Stimulated activated memory B cell treated with anti-CD40 and anti-IgM and Interleukin-4, amounts not matched to agents 10 μg/mL and 1 μg/mL and 100 μg/mL, for 72 hours (primary cell): ENCODE data around the gene CLDN15.
"Not testable (repeated sequence)": the region's sequence is repeated elsewhere in the genome, so short reads cannot be mapped to it uniquely, and the experiment has no call there.

ENCODE experiments used
- ATAC-seq: fragments of 150-1000 bp; cut with Tn5 transposase; 2 replicates; pipeline ENCODE4 v1.10.0; 2021
- H3K27ac Mint-ChIP-seq: one replicate; pipeline ENCODE4 v1.8.0; 2022; ENCODE audit warnings: mild to moderate bottlenecking, mixed read lengths
- H3K27me3 Mint-ChIP-seq: one replicate; pipeline ENCODE4 v1.8.0; 2022; ENCODE audit warnings: mixed read lengths
- H3K36me3 Mint-ChIP-seq: one replicate; pipeline ENCODE4 v1.8.0; 2022; ENCODE audit warnings: mixed read lengths
- H3K4me1 Mint-ChIP-seq: one replicate; pipeline ENCODE4 v1.8.0; 2022; ENCODE audit warnings: mixed read lengths
- H3K4me3 Mint-ChIP-seq: one replicate; pipeline ENCODE4 v1.8.0; 2022; ENCODE audit warnings: mild to moderate bottlenecking, moderate library complexity, mixed read lengths
- H3K9me3 Mint-ChIP-seq: one replicate; pipeline ENCODE4 v1.8.0; 2022; ENCODE audit warnings: mixed read lengths

CLDN15 gene

GRCh38 chr7:101237206-101238067 is at the start of gene CLDN15:
CLDN15 (minus strand) TSS chr7:101237802; CDS start chr7:101237581, 221 bp downstream.
- no peak for ATAC-seq
- Mint-ChIP-seq H3K36me3 (peaks cover 26% of the 10 kb centered on the region), H3K9me3 (no peaks in the 10 kb centered on the region), H3K4me1 (peaks cover 4% of the 10 kb centered on the region), H3K4me3 (no peak within 1 kb of the TSS), H3K27ac (no peak within 1 kb of the TSS), H3K27me3 (no peaks in the 10 kb centered on the region)

GRCh38 chr7:101287032-101287431 is 49.4 kb upstream of the CLDN15 start:
- Mint-ChIP-seq H3K27me3 (peaks cover 11% of the 10 kb centered on the region), H3K27ac (no peak overlapping the region), H3K4me1 (peaks cover 30% of the 10 kb centered on the region), H3K9me3 (no peaks in the 10 kb centered on the region), H3K36me3 (no peaks in the 10 kb centered on the region), H3K4me3 (no peak overlapping the region)
- no peak for ATAC-seq

- H3K36me3 Mint-ChIP-seq, H3K9me3 Mint-ChIP-seq, ATAC-seq, H3K4me3 Mint-ChIP-seq, H3K27ac Mint-ChIP-seq, H3K27me3 Mint-ChIP-seq: not testable (repeated sequence)
- H3K4me1 Mint-ChIP-seq = peaks cover 30% of the 10 kb centered on the region
These were observed 48.3 kb upstream of the CLDN15 start for GRCh38 chr7:101285880-101286279.

- Mint-ChIP-seq H3K4me1 (peaks cover 24% of the 10 kb centered on the region), H3K9me3 (no peaks in the 10 kb centered on the region), H3K4me3 (no peak overlapping the region), H3K27ac (no peak overlapping the region), H3K27me3 (peaks cover under 1% of the 10 kb centered on the region), H3K36me3 (no peaks in the 10 kb centered on the region)
- ATAC-seq = no peak
These were observed 47.6 kb upstream of the CLDN15 start for GRCh38 chr7:101285171-101285570.

GRCh38 chr7:101280912-101281311 is 43.3 kb upstream of the CLDN15 start:
- H3K27ac Mint-ChIP-seq, H3K4me3 Mint-ChIP-seq, H3K4me1 Mint-ChIP-seq, ATAC-seq, H3K36me3 Mint-ChIP-seq, H3K9me3 Mint-ChIP-seq: not testable (repeated sequence)
- peaks cover 28% of the 10 kb centered on the region for H3K27me3 Mint-ChIP-seq

- Mint-ChIP-seq H3K4me1 (peaks cover 8% of the 10 kb centered on the region), H3K9me3 (no peaks in the 10 kb centered on the region), H3K27ac (no peak overlapping the region), H3K4me3 (no peak overlapping the region), H3K27me3 (peaks cover 29% of the 10 kb centered on the region), H3K36me3 (no peaks in the 10 kb centered on the region)
- ATAC-seq = no peak
These were observed 41.1 kb upstream of the CLDN15 start for GRCh38 chr7:101278461-101279292.

- no peak for ATAC-seq
- Mint-ChIP-seq H3K27ac (no peak overlapping the region), H3K36me3 (no peaks in the 10 kb centered on the region), H3K4me1 (no peaks in the 10 kb centered on the region), H3K4me3 (no peak overlapping the region), H3K9me3 (no peaks in the 10 kb centered on the region), H3K27me3 (peaks cover 39% of the 10 kb centered on the region)
These were observed 39.6 kb upstream of the CLDN15 start for GRCh38 chr7:101277155-101277554.

- Mint-ChIP-seq H3K4me1 (no peaks in the 10 kb centered on the region), H3K9me3 (no peaks in the 10 kb centered on the region)
- no peak for ATAC-seq
These were observed 35.6 kb upstream of the CLDN15 start for GRCh38 chr7:101273206-101273605.

GRCh38 chr7:101271021-101271420 is 33.4 kb upstream of the CLDN15 start:
- peaks cover 13% of the 10 kb centered on the region for H3K27me3 Mint-ChIP-seq
- H3K9me3 Mint-ChIP-seq = no peaks in the 10 kb centered on the region
- H3K4me1 Mint-ChIP-seq = no peaks in the 10 kb centered on the region
- H3K27ac Mint-ChIP-seq = no peak overlapping the region
- ATAC-seq = no peak
- no peaks in the 10 kb centered on the region for H3K36me3 Mint-ChIP-seq
- H3K4me3 Mint-ChIP-seq = no peak overlapping the region

More at GRCh38 chr7:101273206-101273605, 35.6 kb upstream of the CLDN15 start:
- Mint-ChIP-seq H3K27ac (no peak overlapping the region), H3K27me3 (peaks cover 30% of the 10 kb centered on the region), H3K36me3 (no peaks in the 10 kb centered on the region), H3K4me3 (no peak overlapping the region)

- Mint-ChIP-seq H3K4me1 (no peaks in the 10 kb centered on the region), H3K27ac (no peak overlapping the region), H3K9me3 (no peaks in the 10 kb centered on the region), H3K27me3 (peaks cover 20% of the 10 kb centered on the region), H3K36me3 (no peaks in the 10 kb centered on the region), H3K4me3 (no peak overlapping the region)
- no peak for ATAC-seq
These were observed 32.1 kb upstream of the CLDN15 start for GRCh38 chr7:101269664-101270063.

- Mint-ChIP-seq H3K4me3 (no peak overlapping the region), H3K27me3 (peaks cover 20% of the 10 kb centered on the region), H3K36me3 (no peaks in the 10 kb centered on the region), H3K27ac (no peak overlapping the region), H3K4me1 (peaks cover 9% of the 10 kb centered on the region), H3K9me3 (no peaks in the 10 kb centered on the region)
- ATAC-seq = no peak
These were observed 28.3 kb upstream of the CLDN15 start for GRCh38 chr7:101265622-101266516.

GRCh38 chr7:101264102-101264706 is 26.6 kb upstream of the CLDN15 start:
- H3K36me3 Mint-ChIP-seq, H3K4me3 Mint-ChIP-seq, H3K27ac Mint-ChIP-seq, ATAC-seq, H3K4me1 Mint-ChIP-seq, H3K9me3 Mint-ChIP-seq: not testable (repeated sequence)
- peaks cover 20% of the 10 kb centered on the region for H3K27me3 Mint-ChIP-seq

- H3K36me3 Mint-ChIP-seq = no peaks in the 10 kb centered on the region
- H3K4me3 Mint-ChIP-seq = no peak overlapping the region
- no peaks in the 10 kb centered on the region for H3K4me1 Mint-ChIP-seq
- H3K9me3 Mint-ChIP-seq = no peaks in the 10 kb centered on the region
- H3K27me3 Mint-ChIP-seq = peaks cover 10% of the 10 kb centered on the region
- H3K27ac Mint-ChIP-seq = no peak overlapping the region
- ATAC-seq = no peak
These were observed 20.7 kb upstream of the CLDN15 start for GRCh38 chr7:101258243-101258731.

- no peak for ATAC-seq
- Mint-ChIP-seq H3K4me1 (peaks cover 10% of the 10 kb centered on the region), H3K27ac (no peak overlapping the region), H3K27me3 (peaks cover 10% of the 10 kb centered on the region), H3K9me3 (no peaks in the 10 kb centered on the region), H3K36me3 (peaks cover 7% of the 10 kb centered on the region), H3K4me3 (no peak overlapping the region)
These were observed 18.2 kb upstream of the CLDN15 start for GRCh38 chr7:101255796-101256195.
